Sigmoid colon (tissue), 7 donors: Measurements from ENCODE around the gene OR52D1. TPM values are rescaled to one million over a fixed set of nuclear protein-coding genes. Genes with fewer than 3 reads are reported as not detected.

Experiments
- DNase-seq: peaks from one replicate; pipeline ENCODE4 v3.0.0-alpha.2; 2019
- H3K27ac ChIP-seq, 4 donors: fragments of 200-600 bp; sonication (generic); one replicate each; pipeline ENCODE4 v1.5.1; 2016 to 2019; ENCODE audit warnings: mild to moderate bottlenecking in 1 of 4
- H3K27me3 ChIP-seq, 3 donors: fragments of 200-600 bp; sonication (generic); one replicate each; pipeline ENCODE4 v1.5.1; 2019; ENCODE audit warnings: mild to moderate bottlenecking in 1 of 3
- H3K36me3 ChIP-seq, 4 donors: fragments of 200-600 bp; sonication (generic); one replicate each; pipeline ENCODE4 v1.5.1; 2016 to 2019
- H3K4me1 ChIP-seq, 4 donors: fragments of 200-600 bp; sonication (generic); one replicate each; pipeline ENCODE4 v1.5.1; 2017 to 2019
- H3K4me3 ChIP-seq, 4 donors: fragments of 200-600 bp; sonication (generic); one replicate each; pipeline ENCODE4 v1.5.1; 2017 to 2019; ENCODE audit warnings: mild to moderate bottlenecking in 2 of 4, moderate library complexity in 1 of 4
- H3K9me3 ChIP-seq, 4 donors: fragments of 200-600 bp in 3 of 4; sonication (generic) in 3 of 4; one replicate each; pipeline versions ENCODE4 v1.5.1 to v1.6.1; 2013 to 2019
- EP300 ChIP-seq, 4 donors: sonication (generic); formaldehyde crosslinking; IDR thresholded peaks; one replicate each; pipeline ENCODE4 v1.6.1; 2017; ENCODE audit warnings: antibody characterized with exemption in 4 of 4
- POLR2A ChIP-seq, 2 donors: fragments of 450-650 bp; IDR thresholded peaks; one replicate each; pipeline ENCODE4 v1.6.1; 2016; ENCODE audit warnings: antibody characterized with exemption in 2 of 2, mild to moderate bottlenecking in 2 of 2, moderate library complexity in 2 of 2
- POLR2AphosphoS5 ChIP-seq, 4 donors: sonication (generic); formaldehyde crosslinking; IDR thresholded peaks; one replicate each; pipeline ENCODE4 v1.6.1; 2017; ENCODE audit warnings: antibody characterized with exemption in 4 of 4
- WGBS, 2 donors: extraction: QIAGEN DNeasy Blood & Tissue Kit; methylation state at CpG; one replicate each; pipeline ENCODE4 v1.1.7; 2013; 5-methylcytosine and 5-hydroxymethylcytosine counted together
- intact Hi-C: fragments of 100-400 bp; cut with DNase I; formaldehyde crosslinking; loops from one replicate; pipeline ENCODE4 v1.15.1; 2023
- polyA plus RNA-seq, 3 donors: library from polyadenylated mRNA; stranded (reverse); fragments of 200-250 nt; gene quantifications; one replicate each; pipeline ENCODE4 v1.2.3, GENCODE V29; 2013
- total RNA-seq, 4 donors: library from RNA; depleted of rRNA; stranded (reverse); fragments of >200 nt; gene quantifications; one replicate each; pipeline ENCODE4 v1.1.0, GENCODE V29; 2016
- TF ChIP-seq, protein P1 (sequence below), 4 experiments: fragments of 450-650 bp in 3 of 4; fragments of 200-600 bp in 1 of 4; IDR thresholded peaks; one replicate each; pipeline ENCODE4 v1.5.1; 2016 to 2019; ENCODE audit warnings: antibody characterized with exemption in 4 of 4, mild to moderate bottlenecking in 3 of 4, moderate library complexity in 2 of 4
- donor health status: healthy with polysubstance abuse.
- donor health status: Bipolar disorder and iron deficiency.
- donor health status: healthy.

The OR52D1 gene
- total and polyA plus RNA-seq, 7 donors, result not detected

DNA sequence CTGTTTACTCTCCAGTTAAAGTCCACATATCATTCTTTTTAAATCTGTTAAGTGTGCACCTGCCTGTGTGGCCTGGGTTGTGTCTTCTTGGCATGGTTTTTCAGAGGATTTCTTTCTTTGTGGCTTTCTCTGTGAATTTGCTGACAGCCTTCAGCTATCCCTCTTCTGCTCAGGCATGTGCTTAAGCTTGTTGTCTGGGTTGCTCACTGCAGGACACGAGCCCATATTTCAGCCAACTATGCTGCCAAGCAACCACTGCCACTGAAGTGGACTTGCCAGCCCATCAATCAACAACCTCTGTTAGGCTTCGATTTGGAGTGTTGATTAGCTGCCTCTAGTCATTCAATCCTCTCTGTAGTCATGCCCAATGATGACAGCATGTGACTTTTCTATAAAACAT is 21.0 kb upstream of the OR52D1 start:
- TF ChIP-seq, protein P1, sequence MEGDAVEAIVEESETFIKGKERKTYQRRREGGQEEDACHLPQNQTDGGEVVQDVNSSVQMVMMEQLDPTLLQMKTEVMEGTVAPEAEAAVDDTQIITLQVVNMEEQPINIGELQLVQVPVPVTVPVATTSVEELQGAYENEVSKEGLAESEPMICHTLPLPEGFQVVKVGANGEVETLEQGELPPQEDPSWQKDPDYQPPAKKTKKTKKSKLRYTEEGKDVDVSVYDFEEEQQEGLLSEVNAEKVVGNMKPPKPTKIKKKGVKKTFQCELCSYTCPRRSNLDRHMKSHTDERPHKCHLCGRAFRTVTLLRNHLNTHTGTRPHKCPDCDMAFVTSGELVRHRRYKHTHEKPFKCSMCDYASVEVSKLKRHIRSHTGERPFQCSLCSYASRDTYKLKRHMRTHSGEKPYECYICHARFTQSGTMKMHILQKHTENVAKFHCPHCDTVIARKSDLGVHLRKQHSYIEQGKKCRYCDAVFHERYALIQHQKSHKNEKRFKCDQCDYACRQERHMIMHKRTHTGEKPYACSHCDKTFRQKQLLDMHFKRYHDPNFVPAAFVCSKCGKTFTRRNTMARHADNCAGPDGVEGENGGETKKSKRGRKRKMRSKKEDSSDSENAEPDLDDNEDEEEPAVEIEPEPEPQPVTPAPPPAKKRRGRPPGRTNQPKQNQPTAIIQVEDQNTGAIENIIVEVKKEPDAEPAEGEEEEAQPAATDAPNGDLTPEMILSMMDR (IDR thresholded peaks at IDR 0.05), result no peak
- TF ChIP-seq EP300 (IDR thresholded peaks at IDR 0.05) (no peak), POLR2A (IDR thresholded peaks at IDR 0.05) (no peak), POLR2AphosphoS5 (IDR thresholded peaks at IDR 0.05) (no peak)
- no peaks in the 10 kb centered on the region for H3K9me3 ChIP-seq
- DNase-seq, result no peak
- no peak overlapping the region for H3K27ac ChIP-seq
- no peaks in the 10 kb centered on the region for H3K36me3 ChIP-seq
- WGBS, 2 donors, result 46 to 70% methylated on average over 2 of the region's 2 CpGs
- intact Hi-C loops, result no loop called here
- H3K27me3 ChIP-seq, result no peaks in the 10 kb centered on the region
- H3K4me3 ChIP-seq, result no peak overlapping the region
- H3K4me1 ChIP-seq, result no peaks in the 10 kb centered on the region

DNA sequence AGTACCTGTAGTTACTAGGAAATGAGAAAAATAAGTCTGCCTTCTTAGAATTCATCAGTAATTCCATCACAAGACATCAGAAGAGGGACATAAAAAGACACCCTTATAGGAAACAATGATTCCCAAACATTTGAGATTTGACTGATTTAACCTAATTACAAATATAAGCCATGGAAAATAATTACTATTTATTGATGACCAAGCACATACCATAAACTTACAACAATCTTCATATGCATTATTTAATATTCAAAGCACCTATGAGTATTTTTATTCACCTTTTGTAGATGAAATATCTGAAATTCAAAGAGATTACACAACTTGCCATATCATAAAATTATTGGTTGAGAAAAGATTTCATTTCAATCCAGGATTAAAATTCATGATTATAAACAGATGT is 14.6 kb upstream of the OR52D1 start:
- Histone ChIP-seq H3K36me3 (no peaks in the 10 kb centered on the region), H3K4me3 (no peak overlapping the region), H3K9me3 (no peaks in the 10 kb centered on the region), H3K27me3 (no peaks in the 10 kb centered on the region), H3K27ac (no peak overlapping the region), H3K4me1 (no peaks in the 10 kb centered on the region)
- intact Hi-C loops, result no loop called here
- DNase-seq, result no peak
- TF ChIP-seq POLR2A (IDR thresholded peaks at IDR 0.05) (no peak), POLR2AphosphoS5 (IDR thresholded peaks at IDR 0.05) (no peak), EP300 (IDR thresholded peaks at IDR 0.05) (no peak)
- TF ChIP-seq, protein P1 (IDR thresholded peaks at IDR 0.05), result no peak

DNA sequence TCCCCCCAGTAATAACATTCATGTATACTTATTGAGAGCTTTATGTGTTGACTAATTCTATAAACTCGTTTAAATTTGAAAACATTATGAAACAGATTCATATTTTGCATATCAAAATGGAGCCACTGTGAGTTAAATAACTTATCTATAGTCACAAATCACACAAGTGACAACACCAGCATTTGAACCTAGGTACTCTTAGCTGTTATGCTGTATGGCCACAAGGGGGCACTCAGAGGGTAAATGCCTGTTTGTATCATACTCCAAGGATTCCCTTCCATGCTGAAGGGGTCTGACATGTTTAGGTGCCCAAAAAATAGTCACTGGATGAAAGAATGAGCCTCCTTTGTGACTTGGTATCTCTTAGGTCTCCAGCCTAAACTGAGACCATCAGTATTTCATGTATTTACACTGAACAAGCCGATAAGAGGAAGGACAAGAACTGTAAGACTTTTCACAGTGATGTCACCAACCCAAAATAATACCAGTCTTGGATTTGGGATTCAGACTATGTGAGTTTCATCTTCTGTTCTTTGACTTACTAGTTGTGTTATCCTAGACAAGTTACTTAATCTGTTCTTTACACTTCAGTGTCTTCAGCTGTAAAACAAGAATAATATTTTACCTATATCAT is 12.2 kb upstream of the OR52D1 start:
- no peak for DNase-seq

DNA sequence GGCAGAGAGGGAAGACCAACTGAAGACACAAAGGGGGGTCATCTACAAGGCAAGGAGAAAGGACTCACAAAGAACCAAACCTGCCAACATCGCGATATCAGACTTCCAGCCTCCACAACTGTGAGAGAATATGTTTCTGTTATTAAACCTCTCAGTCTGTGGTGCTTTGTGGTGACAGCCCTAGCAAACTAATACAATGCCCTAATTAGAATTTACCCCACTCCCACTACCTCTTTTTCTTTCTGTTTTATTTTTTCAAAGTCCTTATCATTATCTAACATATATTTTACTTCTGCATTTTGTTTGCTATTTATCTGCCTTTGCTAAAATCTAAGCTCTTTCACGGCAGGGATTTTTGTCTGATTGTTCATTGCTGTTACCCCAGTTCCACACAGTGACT is 2.5 kb upstream of the OR52D1 start:
- no peak overlapping the region for H3K27ac ChIP-seq
- H3K36me3 ChIP-seq, result no peaks in the 10 kb centered on the region
- TF ChIP-seq EP300 (IDR thresholded peaks at IDR 0.05) (no peak), POLR2A (IDR thresholded peaks at IDR 0.05) (no peak), POLR2AphosphoS5 (IDR thresholded peaks at IDR 0.05) (no peak)
- TF ChIP-seq, protein P1 (IDR thresholded peaks at IDR 0.05), result no peak
- WGBS, 2 donors, result 77 to 86% methylated on average over 3 of the region's 3 CpGs
- H3K9me3 ChIP-seq, result no peaks in the 10 kb centered on the region
- H3K4me3 ChIP-seq, result no peak overlapping the region
- intact Hi-C loops, result no loop called here
- H3K27me3 ChIP-seq, result no peaks in the 10 kb centered on the region
- no peak for DNase-seq
- H3K4me1 ChIP-seq, result no peaks in the 10 kb centered on the region

More for the DNA sequence above, 12.2 kb upstream of the OR52D1 start:
- no peak for TF ChIP-seq POLR2A (IDR thresholded peaks at IDR 0.05)
- TF ChIP-seq, protein P1 (IDR thresholded peaks at IDR 0.05), result peak in 3 of 4 experiments; percentile 45 to 71 (median 64)
- intact Hi-C loops, result loop anchor here (2.0 kb wide), 1 partner anchor 332 kb away; the partner anchor contains the start of gene OR52N2
- H3K4me3 ChIP-seq, result no peak overlapping the region
- H3K27ac ChIP-seq, result no peak overlapping the region
- no peaks in the 10 kb centered on the region for H3K4me1 ChIP-seq
- 33 to 44% methylated on average over 2 of the region's 2 CpGs for WGBS, 2 donors
- H3K9me3 ChIP-seq, result no peaks in the 10 kb centered on the region
- H3K27me3 ChIP-seq, result no peaks in the 10 kb centered on the region
- H3K36me3 ChIP-seq, result no peaks in the 10 kb centered on the region

DNA sequence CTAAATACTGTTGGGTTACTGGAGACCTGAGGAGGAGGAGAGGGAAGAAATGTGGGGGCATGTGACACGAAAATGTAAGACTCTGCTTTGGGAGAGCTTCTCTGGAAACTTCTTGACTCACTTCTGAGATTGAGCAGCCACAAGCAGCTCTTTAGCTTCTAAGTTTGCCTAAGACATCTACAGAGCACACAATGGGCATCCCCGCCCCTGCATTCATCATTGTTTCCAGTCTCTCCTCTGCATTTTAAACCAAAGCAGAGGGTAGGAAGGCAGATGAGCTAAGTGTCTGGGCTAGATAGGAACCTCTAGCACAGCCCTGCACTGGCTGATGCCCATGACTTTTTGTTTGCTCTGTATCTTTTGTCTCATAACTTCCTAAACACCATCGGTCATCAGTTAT is 2.1 kb upstream of the OR52D1 start:
- WGBS, 2 donors, result 53 to 56% methylated on average over 3 of the region's 3 CpGs
- H3K27me3 ChIP-seq, result no peaks in the 10 kb centered on the region
- intact Hi-C loops, result no loop called here
- no peaks in the 10 kb centered on the region for H3K36me3 ChIP-seq
- no peak overlapping the region for H3K27ac ChIP-seq
- no peaks in the 10 kb centered on the region for H3K4me1 ChIP-seq
- TF ChIP-seq, protein P1 (IDR thresholded peaks at IDR 0.05), result no peak
- TF ChIP-seq POLR2A (IDR thresholded peaks at IDR 0.05), result no peak
- no peak for TF ChIP-seq EP300 (IDR thresholded peaks at IDR 0.05)
- TF ChIP-seq POLR2AphosphoS5 (IDR thresholded peaks at IDR 0.05), result no peak
- H3K9me3 ChIP-seq, result no peaks in the 10 kb centered on the region
- H3K4me3 ChIP-seq, result no peak overlapping the region
- DNase-seq, result no peak
